H9 (cell line): ENCODE measurements around the gene KCNJ16. TPM values are rescaled to one million over a fixed set of nuclear protein-coding genes. Genes with fewer than 3 reads are reported as not detected.

Experiments
- DNase-seq: peaks from one replicate; pipeline ENCODE4 v3.0.0-alpha.2; 2017
- H2AFZ ChIP-seq: one replicate; pipeline ENCODE4 v1.6.1; 2013; ENCODE audit warnings: mild to moderate bottlenecking, low read length, control low read depth, moderate library complexity
- H2AK5ac ChIP-seq: 2 replicates; pipeline ENCODE4 v1.6.1; 2013; ENCODE audit warnings: low read length, control low read depth, mixed read lengths; ENCODE audit not compliant: insufficient read length
- H2BK120ac ChIP-seq: one replicate; pipeline ENCODE4 v1.6.1; 2013; ENCODE audit warnings: low read depth, mild to moderate bottlenecking, low read length, control low read depth, inconsistent platforms; ENCODE audit not compliant: poor library complexity, severe bottlenecking
- H2BK12ac ChIP-seq: 2 replicates; pipeline ENCODE4 v1.6.1; 2013; ENCODE audit warnings: low read length, control low read depth, mixed read lengths, low read depth; ENCODE audit not compliant: insufficient read length
- H2BK15ac ChIP-seq: 2 replicates; pipeline ENCODE4 v1.6.1; 2013; ENCODE audit warnings: low read depth, low read length, control low read depth
- H2BK20ac ChIP-seq: one replicate; pipeline ENCODE4 v1.6.1; 2013; ENCODE audit warnings: low read depth, mild to moderate bottlenecking, low read length, control low read depth, inconsistent platforms; ENCODE audit not compliant: poor library complexity, severe bottlenecking
- H2BK5ac ChIP-seq: 2 replicates; pipeline ENCODE4 v1.6.1; 2013; ENCODE audit warnings: low read length, control low read depth, mixed read lengths; ENCODE audit not compliant: insufficient read length
- H3K14ac ChIP-seq: 2 replicates; pipeline ENCODE4 v1.6.1; 2013; ENCODE audit warnings: low read length, control low read depth; ENCODE audit not compliant: insufficient read depth
- H3K18ac ChIP-seq: 2 replicates; pipeline ENCODE4 v1.6.1; 2013; ENCODE audit warnings: low read depth, mild to moderate bottlenecking, mixed read lengths, low read length, control low read depth; ENCODE audit not compliant: insufficient read length
- H3K23ac ChIP-seq: 2 replicates; pipeline ENCODE4 v1.6.1; 2013; ENCODE audit warnings: low read length, control low read depth, mixed read lengths, low read depth; ENCODE audit not compliant: insufficient read length
- H3K23me2 ChIP-seq: 2 replicates; pipeline ENCODE4 v1.6.1; 2013; ENCODE audit warnings: low read depth, mild to moderate bottlenecking, mixed read lengths, low read length, control low read depth; ENCODE audit not compliant: insufficient read length, poor library complexity, severe bottlenecking
- H3K27ac ChIP-seq: 2 replicates; pipeline ENCODE4 v1.5.1; 2013; ENCODE audit warnings: low read length, control low read depth, mixed read lengths, low read depth; ENCODE audit not compliant: insufficient read length
- H3K27me3 ChIP-seq: 2 replicates; pipeline ENCODE4 v1.6.1; 2013; ENCODE audit warnings: low read length, control low read depth, inconsistent platforms; ENCODE audit not compliant: insufficient read depth
- H3K4ac ChIP-seq: 2 replicates; pipeline ENCODE4 v1.6.1; 2013; ENCODE audit warnings: low read depth, mild to moderate bottlenecking, control low read depth, inconsistent platforms, low read length, moderate library complexity
- H3K4me1 ChIP-seq: 2 replicates; pipeline ENCODE4 v1.6.1; 2013; ENCODE audit warnings: low read length, control low read depth, inconsistent platforms; ENCODE audit not compliant: insufficient read depth
- H3K4me2 ChIP-seq: 2 replicates; pipeline ENCODE4 v1.6.1; 2013; ENCODE audit warnings: low read length, control low read depth, mixed read lengths; ENCODE audit not compliant: insufficient read length, insufficient read depth
- H3K56ac ChIP-seq: 2 replicates; pipeline ENCODE4 v1.6.1; 2013; ENCODE audit warnings: low read depth, mild to moderate bottlenecking, mixed read lengths, low read length, control low read depth; ENCODE audit not compliant: insufficient read length
- H3K79me1 ChIP-seq: 2 replicates; pipeline ENCODE4 v1.6.1; 2013; ENCODE audit warnings: low read depth, mild to moderate bottlenecking, moderate library complexity, low read length, control low read depth, inconsistent platforms; ENCODE audit not compliant: insufficient read depth, poor library complexity, severe bottlenecking
- H3K79me2 ChIP-seq: 2 replicates; pipeline ENCODE4 v1.6.1; 2013; ENCODE audit warnings: low read length, control low read depth, inconsistent platforms; ENCODE audit not compliant: insufficient read depth
- H3K9ac ChIP-seq: 2 replicates; pipeline ENCODE4 v1.6.1; 2013; ENCODE audit warnings: low read length, control low read depth, mixed read lengths; ENCODE audit not compliant: insufficient read length; ENCODE audit errors: extremely low read depth
- H3K9me3 ChIP-seq: one replicate; pipeline ENCODE4 v1.6.1; 2013; ENCODE audit warnings: low read depth, low read length, inconsistent platforms; ENCODE audit not compliant: control insufficient read depth
- H3T11ph ChIP-seq: one replicate; pipeline ENCODE4 v1.6.1; 2013; ENCODE audit warnings: mild to moderate bottlenecking, low read length, control low read depth, inconsistent platforms
- H4K20me1 ChIP-seq: one replicate; pipeline ENCODE4 v1.6.1; 2013; ENCODE audit not compliant: control insufficient read depth, insufficient read length, insufficient read depth
- H4K5ac ChIP-seq: 2 replicates; pipeline ENCODE4 v1.6.1; 2013; ENCODE audit warnings: low read depth, mild to moderate bottlenecking, mixed read lengths, low read length, control low read depth; ENCODE audit not compliant: insufficient read length
- H4K8ac ChIP-seq: replicated peaks from 2 replicates; pipeline ENCODE4 v1.6.1; 2013; ENCODE audit warnings: low read length, control low read depth, mixed read lengths, low read depth; ENCODE audit not compliant: insufficient read length
- H4K91ac ChIP-seq: 2 replicates; pipeline ENCODE4 v1.6.1; 2013; ENCODE audit warnings: low read depth, mild to moderate bottlenecking, moderate library complexity, mixed read lengths, low read length, control low read depth; ENCODE audit not compliant: insufficient read length
- H3K27ac Mint-ChIP-seq, 3 experiments: 2 replicates in 2 of 3; 3 replicates in 1 of 3; pipeline ENCODE4 v1.8.0; 2020 to 2021; ENCODE audit warnings: mixed read lengths in 3 of 3, mild to moderate bottlenecking in 1 of 3, moderate library complexity in 1 of 3
- H3K27me3 Mint-ChIP-seq: 2 replicates; pipeline ENCODE4 v1.8.0; 2021; ENCODE audit warnings: low read depth, mild to moderate bottlenecking, moderate library complexity, mixed read lengths
- H3K36me3 Mint-ChIP-seq, 3 experiments: 2 replicates in 2 of 3; 3 replicates in 1 of 3; pipeline ENCODE4 v1.8.0; 2020 to 2021; ENCODE audit warnings: low read depth in 3 of 3, mixed read lengths in 3 of 3; ENCODE audit not compliant: insufficient read depth in 1 of 3
- H3K4me1 Mint-ChIP-seq, 2 experiments: 2 replicates each; pipeline ENCODE4 v1.8.0; 2020; ENCODE audit warnings: mixed read lengths in 2 of 2
- H3K4me3 Mint-ChIP-seq, 2 experiments: 2 replicates in 1 of 2; 3 replicates in 1 of 2; pipeline ENCODE4 v1.8.0; 2020 to 2021; ENCODE audit warnings: mild to moderate bottlenecking in 2 of 2, mixed read lengths in 2 of 2, moderate library complexity in 1 of 2
- H3K9me3 Mint-ChIP-seq, 2 experiments: 2 replicates in 1 of 2; 3 replicates in 1 of 2; pipeline ENCODE4 v1.8.0; 2020; ENCODE audit warnings: mild to moderate bottlenecking in 2 of 2, mixed read lengths in 2 of 2, moderate library complexity in 1 of 2
- CTCF ChIP-seq: fragments of 200-600 bp; sonication (generic); conservative IDR thresholded peaks from 3 replicates; pipeline ENCODE4 v1.8.0; 2021; ENCODE audit warnings: antibody characterized with exemption, mild to moderate bottlenecking
- WGBS: extraction: QIAGEN DNeasy Blood & Tissue Kit; methylation state at CpG from one replicate; pipeline ENCODE4 v1.1.7; 2013; ENCODE audit warnings: missing lambda C conversion rate, low lambda C conversion rate, mixed read lengths; ENCODE audit not compliant: insufficient read length; ENCODE audit errors: extremely low coverage; 5-methylcytosine and 5-hydroxymethylcytosine counted together
- total RNA-seq: library from RNA; stranded (reverse); gene quantifications from 2 replicates; pipeline ENCODE4 v1.2.1, GENCODE V29; 2021

KCNJ16 gene
- total RNA-seq, 1 experiment from 2014 or later = not detected

GRCh38 chr17:70076189-70076588 lies 1.2 kb downstream of the KCNJ16 start:
- Histone ChIP-seq H3K14ac (no peak overlapping the region), H2AK5ac (no peak overlapping the region), H3K18ac (no peak overlapping the region), H3K9me3 (no peaks in the 10 kb centered on the region), H4K8ac (no peak overlapping the region), H3K23ac (no peak overlapping the region), H4K91ac (no peak overlapping the region), H3K4me1 (no peaks in the 10 kb centered on the region; the same call in 1 of the 2 replicates), H3K4ac (no peak overlapping the region), H3T11ph (no peak overlapping the region), H4K20me1 (no peaks in the 10 kb centered on the region), H2BK5ac (no peak overlapping the region), H2BK20ac (no peak overlapping the region), H3K27ac (no peak overlapping the region), H3K9ac (no peak overlapping the region), H3K79me1 (no peaks in the 10 kb centered on the region), H3K4me2 (no peak overlapping the region), H2BK12ac (no peak overlapping the region), H2BK15ac (no peak overlapping the region), H3K56ac (no peak overlapping the region), H2AFZ (no peak overlapping the region), H2BK120ac (no peak overlapping the region), H3K23me2 (no peaks in the 10 kb centered on the region), H3K27me3 (no peaks in the 10 kb centered on the region), H3K79me2 (no peaks in the 10 kb centered on the region), H4K5ac (no peak overlapping the region)
- Mint-ChIP-seq H3K4me3 (no peak overlapping the region), H3K27ac (no peak overlapping the region), H3K4me1 (peaks cover 2 to 6% of the 10 kb centered on the region in 2 experiments; a peak in 3 of 4 replicates), H3K27me3 (no peaks in the 10 kb centered on the region), H3K36me3 (no peaks in the 10 kb centered on the region), H3K9me3 (no peaks in the 10 kb centered on the region; a peak in 1 of 5 replicates)
- WGBS = no CpG with 5 or more reads among the region's 1 CpG
- no peak for TF ChIP-seq CTCF
- no peak for DNase-seq
